Stimulated activated CD4-positive, alpha-beta T cell treated with anti-CD3 and anti-CD28 coated beads, TNF-alpha, amount 100 ng/mL, for 24 hours (primary cell): ENCODE measurements around the gene ADAM19.

Experiments
- DNase-seq, 3 experiments: peaks; one replicate each; pipeline ENCODE4 v3.0.0-alpha.2; 2020; ENCODE audit warnings: low read depth in 3 of 3

Gene ADAM19

GRCh38 chr5:157563373-157563928, 12.1 kb downstream of the ADAM19 start:
- DNase-seq, result no peak

- DNase-seq, result no peak
Measured at GRCh38 chr5:157562111-157562581, 13.4 kb downstream of the ADAM19 start.

- no peak for DNase-seq
Measured at GRCh38 chr5:157561110-157561509, 14.5 kb downstream of the ADAM19 start.

GRCh38 chr5:157559301-157559700, 16.3 kb downstream of the ADAM19 start:
- DNase-seq, result no peak

- no peak for DNase-seq
Measured at GRCh38 chr5:157558681-157559080, 16.9 kb downstream of the ADAM19 start.

GRCh38 chr5:157558041-157558595, 17.5 kb downstream of the ADAM19 start:
- no peak for DNase-seq

GRCh38 chr5:157556615-157557418, 18.8 kb downstream of the ADAM19 start:
- no peak for DNase-seq

GRCh38 chr5:157555037-157555640, 20.4 kb downstream of the ADAM19 start:
- no peak for DNase-seq

GRCh38 chr5:157554179-157555036, 21.2 kb downstream of the ADAM19 start:
- no peak for DNase-seq

GRCh38 chr5:157552650-157553049, 22.9 kb downstream of the ADAM19 start:
- DNase-seq, result no peak

- no peak for DNase-seq
Measured at GRCh38 chr5:157550663-157551062, 24.9 kb downstream of the ADAM19 start.

GRCh38 chr5:157549954-157550549, 25.5 kb downstream of the ADAM19 start:
- DNase-seq, result no peak

GRCh38 chr5:157549283-157549629, 26.3 kb downstream of the ADAM19 start:
- DNase-seq, result no peak

- no peak for DNase-seq
Measured at GRCh38 chr5:157548513-157549282, 26.9 kb downstream of the ADAM19 start.

GRCh38 chr5:157547941-157548512, 27.5 kb downstream of the ADAM19 start:
- no peak for DNase-seq

GRCh38 chr5:157546456-157547100, 29.0 kb downstream of the ADAM19 start:
- DNase-seq, result no peak

- DNase-seq, result no peak
Measured at GRCh38 chr5:157545610-157546310, 29.8 kb downstream of the ADAM19 start.

- no peak for DNase-seq
Measured at GRCh38 chr5:157544623-157544989, 31.0 kb downstream of the ADAM19 start.
